ENCODE measurements around the gene DGCR2. TPM values are rescaled to one million over a fixed set of nuclear protein-coding genes. Genes with fewer than 3 reads are reported as not detected.

The DGCR2 gene
- total RNA-seq, 2 donors from 2014 or later, result 94.3 to 107 TPM

DNA sequence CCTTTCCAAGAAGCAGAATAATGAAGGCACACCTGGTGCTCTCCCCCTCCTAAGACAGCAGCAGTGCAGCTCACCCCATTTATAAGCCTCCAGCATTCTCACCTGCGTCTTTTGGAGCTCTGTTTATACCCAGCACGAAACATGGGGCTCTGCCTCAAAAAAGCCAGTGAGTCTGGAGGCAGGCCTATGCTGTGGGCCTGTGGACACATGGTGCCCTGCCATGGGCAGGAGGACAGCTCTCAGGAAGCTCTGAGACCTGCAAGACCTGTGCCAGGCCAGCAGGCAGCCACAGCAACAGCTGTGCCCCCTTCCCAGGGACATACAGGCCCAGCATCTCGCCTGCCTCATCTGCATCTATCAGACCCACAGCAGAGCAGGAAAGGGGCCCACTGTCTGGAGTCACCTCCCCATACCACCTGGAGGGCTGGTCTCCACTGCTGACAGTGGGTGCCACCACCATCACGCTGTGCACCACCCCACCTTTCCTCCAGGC, 64.2 kb downstream of the DGCR2 start:
- Histone ChIP-seq H3K9me3 (no peaks in the 10 kb centered on the region), H3K4me3 (no peak overlapping the region), H3K27me3 (replicated peaks; ENCODE audit: insufficient read depth) (no peaks in the 10 kb centered on the region), H3K27ac (peak overlapping the region in 1 of 2 donors; percentile 33), H3K36me3 (no peaks in the 10 kb centered on the region), H3K4me1 (replicated peaks) (peaks cover 5% of the 10 kb centered on the region)
- intact Hi-C loops (cut with DNase I), result no loop called here
- WGBS, result 69% methylated on average over 4 of the region's 4 CpGs
- no peak for DNase-seq (ENCODE audit: low spot score)
- TF ChIP-seq POLR2A (IDR thresholded peaks at IDR 0.05), result no peak
- TF ChIP-seq POLR2AphosphoS5 (IDR thresholded peaks at IDR 0.05), result no peak
- TF ChIP-seq, protein P1, sequence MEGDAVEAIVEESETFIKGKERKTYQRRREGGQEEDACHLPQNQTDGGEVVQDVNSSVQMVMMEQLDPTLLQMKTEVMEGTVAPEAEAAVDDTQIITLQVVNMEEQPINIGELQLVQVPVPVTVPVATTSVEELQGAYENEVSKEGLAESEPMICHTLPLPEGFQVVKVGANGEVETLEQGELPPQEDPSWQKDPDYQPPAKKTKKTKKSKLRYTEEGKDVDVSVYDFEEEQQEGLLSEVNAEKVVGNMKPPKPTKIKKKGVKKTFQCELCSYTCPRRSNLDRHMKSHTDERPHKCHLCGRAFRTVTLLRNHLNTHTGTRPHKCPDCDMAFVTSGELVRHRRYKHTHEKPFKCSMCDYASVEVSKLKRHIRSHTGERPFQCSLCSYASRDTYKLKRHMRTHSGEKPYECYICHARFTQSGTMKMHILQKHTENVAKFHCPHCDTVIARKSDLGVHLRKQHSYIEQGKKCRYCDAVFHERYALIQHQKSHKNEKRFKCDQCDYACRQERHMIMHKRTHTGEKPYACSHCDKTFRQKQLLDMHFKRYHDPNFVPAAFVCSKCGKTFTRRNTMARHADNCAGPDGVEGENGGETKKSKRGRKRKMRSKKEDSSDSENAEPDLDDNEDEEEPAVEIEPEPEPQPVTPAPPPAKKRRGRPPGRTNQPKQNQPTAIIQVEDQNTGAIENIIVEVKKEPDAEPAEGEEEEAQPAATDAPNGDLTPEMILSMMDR (IDR thresholded peaks at IDR 0.05), result no peak

DNA sequence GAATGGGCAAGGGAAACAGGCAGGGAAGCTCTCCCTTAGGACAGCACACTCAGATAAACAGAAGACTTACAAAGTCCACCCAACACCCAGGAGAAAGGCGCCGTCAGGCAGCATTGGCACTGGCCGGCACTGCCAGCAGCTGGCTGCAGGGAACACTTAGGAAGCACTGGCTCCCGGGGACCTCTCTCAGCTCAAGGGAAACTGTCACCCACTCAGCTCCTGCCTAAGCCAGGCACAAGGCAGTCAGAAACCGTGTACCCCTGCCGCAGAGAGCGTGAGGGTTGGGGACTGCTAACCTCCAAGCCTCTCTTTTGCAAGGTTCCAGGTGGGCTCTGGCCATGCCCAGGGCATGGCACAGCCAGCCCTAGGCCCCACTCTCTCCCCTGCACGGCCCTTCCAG, 64.7 kb downstream of the DGCR2 start:
- peak overlapping the region in 1 of 2 donors; percentile 33 for H3K27ac ChIP-seq
- 72% methylated on average over 4 of the region's 8 CpGs for WGBS
- peaks cover 5% of the 10 kb centered on the region for H3K4me1 ChIP-seq (replicated peaks)
- DNase-seq (ENCODE audit: low spot score), result no peak
- no peak for TF ChIP-seq POLR2AphosphoS5 (IDR thresholded peaks at IDR 0.05)
- TF ChIP-seq POLR2A (IDR thresholded peaks at IDR 0.05), result no peak
- TF ChIP-seq, protein P1 (IDR thresholded peaks at IDR 0.05), result no peak
- intact Hi-C loops (cut with DNase I), result no loop called here
- H3K9me3 ChIP-seq, result no peaks in the 10 kb centered on the region
- H3K36me3 ChIP-seq, result no peaks in the 10 kb centered on the region
- H3K4me3 ChIP-seq, result no peak overlapping the region
- no peaks in the 10 kb centered on the region for H3K27me3 ChIP-seq (replicated peaks; ENCODE audit: insufficient read depth)

DNA sequence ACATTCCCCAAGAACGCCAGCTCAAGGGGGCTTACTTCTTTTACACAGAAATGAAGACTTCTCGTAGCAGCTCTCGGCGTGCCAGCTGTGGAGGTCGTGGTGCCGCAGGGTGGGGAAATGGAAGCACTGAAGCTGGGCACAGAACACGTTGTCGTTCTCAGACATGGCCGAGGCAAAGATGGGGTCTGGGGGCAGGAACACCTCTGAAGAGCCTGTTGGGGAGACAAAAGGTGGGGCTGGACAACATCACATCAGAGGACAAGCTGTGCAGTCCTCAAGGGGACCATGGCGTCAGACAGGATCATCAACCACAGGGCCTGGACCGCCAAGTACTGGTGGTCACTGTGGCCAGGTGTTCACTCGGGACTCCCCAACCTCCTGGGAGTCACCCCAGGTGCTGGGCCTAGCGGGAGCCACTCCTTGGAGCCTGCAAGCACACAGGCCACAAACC, 65.2 kb downstream of the DGCR2 start:
- intact Hi-C loops (cut with DNase I), result no loop called here
- no peaks in the 10 kb centered on the region for H3K36me3 ChIP-seq
- TF ChIP-seq, protein P1 (IDR thresholded peaks at IDR 0.05), result no peak
- no peak for TF ChIP-seq POLR2AphosphoS5 (IDR thresholded peaks at IDR 0.05)
- TF ChIP-seq POLR2A (IDR thresholded peaks at IDR 0.05), result no peak

DNA sequence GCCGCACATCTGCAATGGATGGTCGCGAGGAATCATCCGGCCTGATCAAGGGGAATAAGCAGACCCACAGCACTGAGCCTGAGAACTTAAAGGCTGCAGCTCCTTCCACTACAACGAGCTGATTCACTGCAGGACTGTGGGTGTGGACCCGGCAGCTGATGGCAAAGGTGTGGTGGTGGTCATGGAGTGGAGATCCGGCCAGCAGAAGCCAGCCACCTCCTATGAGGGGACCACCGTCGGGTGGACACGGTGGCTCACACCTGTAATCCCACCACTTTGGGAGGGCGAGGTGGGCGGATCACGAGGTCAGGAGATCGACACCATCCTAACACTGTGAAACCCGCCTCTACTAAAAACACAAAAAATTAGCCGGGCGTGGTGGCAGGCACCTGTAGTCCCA, 66.4 kb downstream of the DGCR2 start:
- TF ChIP-seq, protein P1 (IDR thresholded peaks at IDR 0.05), result no peak
- no peaks in the 10 kb centered on the region for H3K9me3 ChIP-seq
- no peak for DNase-seq (ENCODE audit: low spot score)
- WGBS, result 95% methylated on average over 13 of the region's 17 CpGs
- H3K4me1 ChIP-seq (replicated peaks), result peaks cover 5% of the 10 kb centered on the region
- no peak overlapping the region for H3K4me3 ChIP-seq
- no peaks in the 10 kb centered on the region for H3K27me3 ChIP-seq (replicated peaks; ENCODE audit: insufficient read depth)
- H3K27ac ChIP-seq, result no peak overlapping the region
- no peaks in the 10 kb centered on the region for H3K36me3 ChIP-seq
- intact Hi-C loops (cut with DNase I), result no loop called here

More for the DNA sequence above, 65.2 kb downstream of the DGCR2 start:
- Histone ChIP-seq H3K4me3 (no peak overlapping the region), H3K4me1 (replicated peaks) (peaks cover 5% of the 10 kb centered on the region), H3K27me3 (replicated peaks; ENCODE audit: insufficient read depth) (no peaks in the 10 kb centered on the region), H3K27ac (no peak overlapping the region), H3K9me3 (no peaks in the 10 kb centered on the region)
- WGBS, result 91% methylated on average over 13 of the region's 13 CpGs
- no peak for DNase-seq (ENCODE audit: low spot score)

DNA sequence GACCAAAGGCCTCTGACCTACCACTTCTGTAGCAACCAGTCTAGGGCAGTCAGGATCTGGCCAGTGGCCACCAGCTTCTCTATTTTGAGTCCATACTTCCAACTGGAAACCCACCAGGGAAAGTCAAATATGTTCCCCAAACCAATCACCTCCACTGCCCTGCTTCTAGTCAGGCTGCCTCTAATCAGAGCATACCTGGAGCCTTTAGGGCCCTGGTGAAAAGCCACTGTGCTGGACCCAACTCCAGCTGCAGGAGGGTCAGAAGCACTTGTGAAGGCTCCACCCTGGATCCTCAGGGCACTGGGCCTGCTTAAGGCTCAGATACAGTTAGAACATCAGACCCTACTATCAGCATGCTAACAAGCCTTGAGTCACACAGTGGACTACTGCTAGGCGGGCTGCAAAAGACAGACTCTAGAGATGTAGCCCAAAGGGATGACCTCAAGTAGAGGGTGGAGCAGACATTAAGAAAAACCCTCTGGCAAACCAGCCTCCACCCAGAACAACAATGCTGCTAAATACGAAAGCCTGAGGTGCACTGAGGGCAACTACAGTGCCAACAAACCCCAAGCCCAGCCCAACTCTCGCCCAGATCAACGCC, 69.2 kb downstream of the DGCR2 start:
- Histone ChIP-seq H3K4me1 (replicated peaks) (no peaks in the 10 kb centered on the region), H3K27ac (no peak overlapping the region), H3K36me3 (peaks cover 0 to 15% of the 10 kb centered on the region in 2 donors), H3K4me3 (no peak overlapping the region), H3K27me3 (replicated peaks; ENCODE audit: insufficient read depth) (no peaks in the 10 kb centered on the region), H3K9me3 (no peaks in the 10 kb centered on the region)
- DNase-seq (ENCODE audit: low spot score), result no peak
- TF ChIP-seq, protein P1 (IDR thresholded peaks at IDR 0.05), result no peak
- TF ChIP-seq POLR2A (IDR thresholded peaks at IDR 0.05) (no peak), POLR2AphosphoS5 (IDR thresholded peaks at IDR 0.05) (no peak)
- 95% methylated on average over 4 of the region's 4 CpGs for WGBS
- intact Hi-C loops (cut with DNase I), result no loop called here
